Measurements from ENCODE around the gene TPI1. TPM values are rescaled to one million over a fixed set of nuclear protein-coding genes. Genes with fewer than 3 reads are reported as not detected.

Gene TPI1
- total and polyA plus RNA-seq, 8 donors: 88.5 to 247 (median 128) TPM

- no peak for FAIRE-seq
- TF ChIP-seq CTCF (IDR thresholded peaks at IDR 0.05): no peak
- no peaks in the 10 kb centered on the region for H3K9me3 ChIP-seq
- DNase-seq: peak in 2 of 6 donors; percentile 37 to 41
- ATAC-seq: no peak
- H3K4me1 ChIP-seq: peaks cover 0 to 4% (median 0%) of the 10 kb centered on the region in 3 donors
- H3K27ac ChIP-seq: no peak overlapping the region
- no peak overlapping the region for H3K4me3 ChIP-seq
- 84 to 85% methylated on average over 11 of the region's 11 CpGs for WGBS, 2 donors
- H3K27me3 ChIP-seq: no peaks in the 10 kb centered on the region
- no peaks in the 10 kb centered on the region for H3K36me3 ChIP-seq
- intact Hi-C loops (cut with DNase I): no loop called here
These were observed 49.3 kb downstream of the TPI1 start for GRCh38 chr12:6916426-6917200.

- H3K4me3 ChIP-seq: no peak overlapping the region
- no peaks in the 10 kb centered on the region for H3K36me3 ChIP-seq
- no peaks in the 10 kb centered on the region for H3K27me3 ChIP-seq
- ATAC-seq (no peak), DNase-seq (peak in 2 of 6 donors; percentile 9 to 39), FAIRE-seq (no peak)
- no peak for TF ChIP-seq CTCF (IDR thresholded peaks at IDR 0.05)
- WGBS, 2 donors: 68 to 79% methylated on average over 14 of the region's 14 CpGs
- H3K27ac ChIP-seq: no peak overlapping the region
- H3K9me3 ChIP-seq: no peaks in the 10 kb centered on the region
- H3K4me1 ChIP-seq: peaks cover 0 to 4% (median 0%) of the 10 kb centered on the region in 3 donors
- intact Hi-C loops (cut with DNase I): no loop called here
These were observed 50.3 kb downstream of the TPI1 start for GRCh38 chr12:6917491-6918231.

GRCh38 chr12:6919588-6919987 is 52.3 kb downstream of the TPI1 start:
- no peak for ATAC-seq
- Histone ChIP-seq H3K9me3 (no peaks in the 10 kb centered on the region), H3K27me3 (no peaks in the 10 kb centered on the region), H3K4me1 (peaks cover 1 to 2% (median 2%) of the 10 kb centered on the region in 3 donors), H3K4me3 (no peak overlapping the region), H3K36me3 (no peaks in the 10 kb centered on the region), H3K27ac (no peak overlapping the region)
- DNase-seq: peak in 2 of 6 donors; percentile 9 to 24
- intact Hi-C loops (cut with DNase I): no loop called here
- WGBS, 2 donors: 49 to 56% methylated on average over 7 of the region's 7 CpGs
- FAIRE-seq: no peak
- TF ChIP-seq CTCF (IDR thresholded peaks at IDR 0.05): no peak

Other genes starting within 250 kb of the TPI1 start
- gene LPAR5, start 231.6 kb upstream of the TPI1 start, total RNA-seq: 1 to 10 TPM in 2 of 6 donors, under 1 TPM in 4; 0.09 to 2.4 (median 0.71) TPM
- under 1 TPM; 0.19 to 0.23 TPM for gene LPAR5, start 231.6 kb upstream of the TPI1 start, polyA plus RNA-seq
- gene ACRBP, start 220.1 kb upstream of the TPI1 start, total RNA-seq: 1 to 10 TPM; 1.3 to 4.1 (median 1.8) TPM
- 1 to 10 TPM; 1.2 to 2.2 TPM for gene ACRBP, start 220.1 kb upstream of the TPI1 start, polyA plus RNA-seq
- 10 to 100 TPM in 5 of 6 donors, 1 to 10 TPM in 1; 9.0 to 24.9 (median 12.1) TPM for gene ING4, start 204.4 kb upstream of the TPI1 start, total RNA-seq
- 10 to 100 TPM; 15.7 to 29.6 TPM for gene ING4, start 204.4 kb upstream of the TPI1 start, polyA plus RNA-seq
- 10 to 100 TPM; 20.4 to 29.8 (median 23.9) TPM for gene ZNF384, start 178.2 kb upstream of the TPI1 start, total RNA-seq
- 10 to 100 TPM; 36.6 to 36.7 TPM for gene ZNF384, start 178.2 kb upstream of the TPI1 start, polyA plus RNA-seq
- under 1 TPM in 5 of 6 donors, not detected in 1; 0.12 to 0.34 (median 0.20) TPM for gene PIANP, start 166.7 kb upstream of the TPI1 start, total RNA-seq
- 1 to 10 TPM; 1.4 to 2.7 TPM for gene PIANP, start 166.7 kb upstream of the TPI1 start, polyA plus RNA-seq
- 10 to 100 TPM; 14.2 to 31.0 (median 23.8) TPM for gene COPS7A, start 143.5 kb upstream of the TPI1 start, total RNA-seq
- 10 to 100 TPM; 29.5 to 39.6 TPM for gene COPS7A, start 143.5 kb upstream of the TPI1 start, polyA plus RNA-seq
- 10 to 100 TPM; 38.5 to 63.0 (median 54.0) TPM for gene MLF2, start 114.4 kb upstream of the TPI1 start, total RNA-seq
- 100 to 1,000 TPM in 1 of 2 donors, 10 to 100 TPM in 1; 74.7 to 111 TPM for gene MLF2, start 114.4 kb upstream of the TPI1 start, polyA plus RNA-seq
- 100 to 1,000 TPM in 1 of 6 donors, 10 to 100 TPM in 5; 41.0 to 117 (median 58.3) TPM for gene PTMS, start 101.2 kb upstream of the TPI1 start, total RNA-seq
- gene PTMS, start 101.2 kb upstream of the TPI1 start, polyA plus RNA-seq: 100 to 1,000 TPM; 128 to 276 TPM
- gene LAG3, start 95.0 kb upstream of the TPI1 start, total RNA-seq: under 1 TPM in 5 of 6 donors, not detected in 1; 0.15 to 0.32 (median 0.19) TPM
- under 1 TPM; 0.70 to 0.91 TPM for gene LAG3, start 95.0 kb upstream of the TPI1 start, polyA plus RNA-seq
- 10 to 100 TPM in 1 of 6 donors, 1 to 10 TPM in 5; 1.2 to 19.9 (median 4.0) TPM for gene CD4, start 78.0 kb upstream of the TPI1 start, total RNA-seq
- 1 to 10 TPM; 1.2 to 2.0 TPM for gene CD4, start 78.0 kb upstream of the TPI1 start, polyA plus RNA-seq
- 1 to 10 TPM in 2 of 6 donors, under 1 TPM in 4; 0.41 to 4.9 (median 0.85) TPM for gene GPR162, start 45.7 kb upstream of the TPI1 start, total RNA-seq
- 1 to 10 TPM; 5.2 to 8.8 TPM for gene GPR162, start 45.7 kb upstream of the TPI1 start, polyA plus RNA-seq
- 10 to 100 TPM in 2 of 6 donors, 1 to 10 TPM in 4; 5.6 to 17.3 (median 9.2) TPM for gene P3H3, start 39.1 kb upstream of the TPI1 start, total RNA-seq
- gene P3H3, start 39.1 kb upstream of the TPI1 start, polyA plus RNA-seq: 10 to 100 TPM; 21.6 to 32.8 TPM
- 1 to 10 TPM in 5 of 6 donors, under 1 TPM in 1; 0.89 to 2.7 (median 1.5) TPM for gene GNB3, start 26.6 kb upstream of the TPI1 start, total RNA-seq
- 10 to 100 TPM in 1 of 2 donors, 1 to 10 TPM in 1; 6.2 to 12.6 TPM for gene GNB3, start 26.6 kb upstream of the TPI1 start, polyA plus RNA-seq
- gene CDCA3, start 16.2 kb upstream of the TPI1 start, total RNA-seq: 1 to 10 TPM in 1 of 6 donors, under 1 TPM in 5; 0.08 to 1.1 (median 0.56) TPM
- gene CDCA3, start 16.2 kb upstream of the TPI1 start, polyA plus RNA-seq: 1 to 10 TPM in 1 of 2 donors, under 1 TPM in 1; 0.80 to 1.2 TPM
- gene USP5, start 15.4 kb upstream of the TPI1 start, total RNA-seq: 10 to 100 TPM; 17.8 to 38.4 (median 29.2) TPM
- 10 to 100 TPM; 18.3 to 25.2 TPM for gene USP5, start 15.4 kb upstream of the TPI1 start, polyA plus RNA-seq
- 1 to 10 TPM; 3.1 to 5.2 (median 4.4) TPM for gene SPSB2, start 5.8 kb downstream of the TPI1 start, total RNA-seq
- gene SPSB2, start 5.8 kb downstream of the TPI1 start, polyA plus RNA-seq: 10 to 100 TPM; 10.6 to 12.5 TPM
- gene LRRC23, start 37.3 kb downstream of the TPI1 start, total RNA-seq: 1 to 10 TPM; 1.7 to 5.2 (median 3.4) TPM
- 10 to 100 TPM in 1 of 2 donors, 1 to 10 TPM in 1; 8.8 to 13.0 TPM for gene LRRC23, start 37.3 kb downstream of the TPI1 start, polyA plus RNA-seq
- 1 to 10 TPM; 2.3 to 8.0 (median 4.5) TPM for gene ENO2, start 47.0 kb downstream of the TPI1 start, total RNA-seq
- 10 to 100 TPM; 12.7 to 53.6 TPM for gene ENO2, start 47.0 kb downstream of the TPI1 start, polyA plus RNA-seq
- gene ATN1, start 60.4 kb downstream of the TPI1 start, total RNA-seq: 10 to 100 TPM; 30.9 to 54.5 (median 36.2) TPM
- gene ATN1, start 60.4 kb downstream of the TPI1 start, polyA plus RNA-seq: 100 to 1,000 TPM; 110 to 113 TPM
- gene RNU7-1, start 76.3 kb downstream of the TPI1 start, total RNA-seq: not detected
- not detected for gene RNU7-1, start 76.3 kb downstream of the TPI1 start, polyA plus RNA-seq
- gene C12orf57, start 76.5 kb downstream of the TPI1 start, total RNA-seq: 100 to 1,000 TPM in 2 of 6 donors, 10 to 100 TPM in 4; 86.8 to 154 (median 97.6) TPM
- gene C12orf57, start 76.5 kb downstream of the TPI1 start, polyA plus RNA-seq: 100 to 1,000 TPM; 176 to 314 TPM
- gene PTPN6, start 83.8 kb downstream of the TPI1 start, total RNA-seq: 10 to 100 TPM; 13.3 to 37.9 (median 17.8) TPM
- 10 to 100 TPM; 48.7 to 53.1 TPM for gene PTPN6, start 83.8 kb downstream of the TPI1 start, polyA plus RNA-seq
- gene PHB2, start 103.1 kb downstream of the TPI1 start, total RNA-seq: 100 to 1,000 TPM in 3 of 6 donors, 10 to 100 TPM in 3; 79.7 to 139 (median 101) TPM
- 10 to 100 TPM; 74.7 to 91.9 TPM for gene PHB2, start 103.1 kb downstream of the TPI1 start, polyA plus RNA-seq
- gene EMG1, start 103.4 kb downstream of the TPI1 start, total RNA-seq: 10 to 100 TPM in 5 of 6 donors, 1 to 10 TPM in 1; 8.9 to 20.2 (median 17.0) TPM
- 10 to 100 TPM in 1 of 2 donors, 1 to 10 TPM in 1; 9.4 to 12.9 TPM for gene EMG1, start 103.4 kb downstream of the TPI1 start, polyA plus RNA-seq
- gene LPCAT3, start 150.9 kb downstream of the TPI1 start, total RNA-seq: 10 to 100 TPM; 22.4 to 36.5 (median 32.4) TPM
- gene LPCAT3, start 150.9 kb downstream of the TPI1 start, polyA plus RNA-seq: 10 to 100 TPM; 23.0 to 32.6 TPM
- gene C1S, start 193.2 kb downstream of the TPI1 start, total RNA-seq: 100 to 1,000 TPM in 1 of 6 donors, 10 to 100 TPM in 5; 20.4 to 162 (median 58.8) TPM
- 10 to 100 TPM; 36.5 to 47.2 TPM for gene C1S, start 193.2 kb downstream of the TPI1 start, polyA plus RNA-seq
- 100 to 1,000 TPM in 2 of 6 donors, 10 to 100 TPM in 4; 20.2 to 212 (median 66.8) TPM for gene C1R, start 224.9 kb downstream of the TPI1 start, total RNA-seq
- gene C1R, start 224.9 kb downstream of the TPI1 start, polyA plus RNA-seq: 10 to 100 TPM; 54.9 to 66.1 TPM
- gene C1RL, start 241.7 kb downstream of the TPI1 start, total RNA-seq: 10 to 100 TPM; 36.8 to 57.7 (median 44.7) TPM
- gene C1RL, start 241.7 kb downstream of the TPI1 start, polyA plus RNA-seq: 10 to 100 TPM; 36.5 to 60.5 TPM

All from pancreas (tissue), 10 donors.